H1 (cell line): ENCODE data around the gene AGRN. TPM values are rescaled to one million over a fixed set of nuclear protein-coding genes. Genes with fewer than 3 reads are reported as not detected.
"Not testable (repeated sequence)": the region's sequence is repeated elsewhere in the genome, so short reads cannot be mapped to it uniquely, and the experiment has no call there.

Experiments used
- CTCF ChIA-PET: fragments of 300-600 bp; sonication (Branson Sonifier 250); formaldehyde crosslinking; loops from one replicate; lab custom pipeline; 2021; ENCODE audit not compliant: partially characterized antibody; lab: Charles Lee
- POLR2A ChIA-PET: fragments of 300-600 bp; sonication (Branson Sonifier 250); formaldehyde crosslinking; loops from one replicate; lab custom pipeline; 2021; ENCODE audit warnings: inconsistent platforms; ENCODE audit not compliant: partially characterized antibody; lab: Charles Lee
- DNase-seq, 2 experiments: peaks; one replicate each; pipeline versions ENCODE4 v3.0.0 to v3.0.0-alpha.2; 2010 to 2022; ENCODE audit warnings: low spot score in 2 of 2, low read depth in 1 of 2, mixed read lengths in 1 of 2
- FAIRE-seq: peaks from 2 replicates; lab custom pipeline; 2011; peaks lifted over from hg19 to GRCh38; lab: Jason Lieb, UNC
- H2AFZ ChIP-seq: 2 replicates; pipeline ENCODE4 v1.8.1; 2012; ENCODE audit warnings: low read length, inconsistent platforms
- H2AK5ac ChIP-seq: 2 replicates; pipeline ENCODE4 v1.6.1; 2013; ENCODE audit warnings: low read depth, low read length
- H2BK120ac ChIP-seq: replicated peaks from 2 replicates; pipeline ENCODE3; 2013; ENCODE audit warnings: low read depth, low read length, inconsistent platforms
- H2BK12ac ChIP-seq: 2 replicates; pipeline ENCODE4 v1.6.1; 2013; ENCODE audit warnings: low read depth, low read length
- H2BK15ac ChIP-seq: 2 replicates; pipeline ENCODE4 v1.6.1; 2013; ENCODE audit warnings: low read length
- H2BK20ac ChIP-seq: 2 replicates; pipeline ENCODE4 v1.6.1; 2013; ENCODE audit warnings: low read length
- H2BK5ac ChIP-seq: 2 replicates; pipeline ENCODE4 v1.6.1; 2013; ENCODE audit warnings: low read depth, low read length
- H3K14ac ChIP-seq: 2 replicates; pipeline ENCODE4 v1.6.1; 2013; ENCODE audit warnings: inconsistent platforms; ENCODE audit not compliant: insufficient read length
- H3K18ac ChIP-seq: 2 replicates; pipeline ENCODE4 v1.6.1; 2013; ENCODE audit warnings: low read length; ENCODE audit errors: extremely low read depth
- H3K23ac ChIP-seq: 2 replicates; pipeline ENCODE4 v1.6.1; 2013; ENCODE audit warnings: inconsistent platforms; ENCODE audit not compliant: insufficient read length
- H3K23me2 ChIP-seq: 2 replicates; pipeline ENCODE4 v1.6.1; 2013; ENCODE audit warnings: low read depth, low read length
- H3K27ac ChIP-seq: 2 replicates; pipeline ENCODE4 v1.6.1; 2011; ENCODE audit warnings: low read depth, low read length, inconsistent platforms
- H3K27me3 ChIP-seq, 4 experiments: replicated peaks in 1 of 4; 1 replicate in 1 of 4; 2 replicates in 3 of 4; pipeline versions ENCODE4 v1.6.1 to v1.8.1; 2011 to 2013; ENCODE audit warnings: low read length in 3 of 4, mild to moderate bottlenecking in 3 of 4, inconsistent platforms in 2 of 4, mixed read lengths in 2 of 4, moderate library complexity in 1 of 4; ENCODE audit not compliant: control insufficient read depth in 3 of 4, insufficient read depth in 3 of 4; ENCODE audit errors: extremely low read depth in 1 of 4
- H3K36me3 ChIP-seq, 4 experiments: 2 replicates each; pipeline versions ENCODE4 v1.6.1 to v1.8.1; 2011 to 2013; ENCODE audit warnings: mild to moderate bottlenecking in 4 of 4, low read length in 3 of 4, moderate library complexity in 2 of 4, control low read depth in 1 of 4, inconsistent platforms in 1 of 4; ENCODE audit not compliant: insufficient read depth in 4 of 4, control insufficient read depth in 2 of 4
- H3K4ac ChIP-seq: replicated peaks from 2 replicates; pipeline ENCODE3; 2013; ENCODE audit warnings: low read length, low read depth, mixed read lengths, inconsistent platforms; ENCODE audit not compliant: insufficient read length
- H3K4me1 ChIP-seq, 4 experiments: replicated peaks in 1 of 4; 1 replicate in 1 of 4; 2 replicates in 3 of 4; pipeline versions ENCODE4 v1.6.1 to v1.8.1; 2011 to 2013; ENCODE audit warnings: low read length in 3 of 4, inconsistent platforms in 2 of 4, mixed read lengths in 1 of 4; ENCODE audit not compliant: insufficient read depth in 4 of 4, control insufficient read depth in 3 of 4
- H3K4me2 ChIP-seq, 2 experiments: 2 replicates each; pipeline versions ENCODE4 v1.6.1 to v1.8.1; 2011 to 2013; ENCODE audit warnings: low read depth in 2 of 2, low read length in 2 of 2, control low read depth in 1 of 2, inconsistent platforms in 1 of 2, mild to moderate bottlenecking in 1 of 2; ENCODE audit not compliant: insufficient read depth in 1 of 2
- H3K4me3 ChIP-seq, 4 experiments: fragments of 200-600, 300-600 bp in 1 of 4; sonication (generic), shearing (Covaris generic), sonication (Bioruptor Twin) in 1 of 4; 2 replicates each; pipeline versions ENCODE4 v1.5.1 to v1.8.1; 2011 to 2016; ENCODE audit warnings: low read length in 4 of 4, low read depth in 3 of 4, control low read depth in 2 of 4, inconsistent platforms in 2 of 4, mild to moderate bottlenecking in 2 of 4, mixed read lengths in 1 of 4, moderate library complexity in 1 of 4; ENCODE audit not compliant: insufficient read depth in 2 of 4; ENCODE audit errors: extremely low read depth in 1 of 4
- H3K56ac ChIP-seq: replicated peaks from 2 replicates; pipeline ENCODE3; 2013; ENCODE audit warnings: low read depth, mild to moderate bottlenecking, mixed read lengths, low read length, inconsistent platforms; ENCODE audit not compliant: insufficient read length
- H3K79me1 ChIP-seq: 2 replicates; pipeline ENCODE4 v1.6.1; 2013; ENCODE audit warnings: low read depth, low read length, control low read depth
- H3K79me2 ChIP-seq, 2 experiments: 2 replicates each; pipeline versions ENCODE4 v1.6.1 to v1.8.1; 2012 to 2013; ENCODE audit warnings: low read length in 2 of 2, mild to moderate bottlenecking in 2 of 2, inconsistent platforms in 1 of 2; ENCODE audit not compliant: insufficient read depth in 2 of 2, control insufficient read depth in 1 of 2
- H3K9ac ChIP-seq, 4 experiments: replicated peaks in 1 of 4; 1 replicate in 1 of 4; 2 replicates in 3 of 4; pipeline versions ENCODE4 v1.6.1 to v1.8.1; 2011 to 2013; ENCODE audit warnings: low read depth in 3 of 4, low read length in 3 of 4, control low read depth in 2 of 4, mild to moderate bottlenecking in 2 of 4, moderate library complexity in 2 of 4, inconsistent platforms in 1 of 4; ENCODE audit errors: extremely low read depth in 1 of 4
- H3K9me3 ChIP-seq, 2 experiments: 2 replicates each; pipeline versions ENCODE4 v1.6.1 to v1.8.1; 2012 to 2013; ENCODE audit warnings: mild to moderate bottlenecking in 2 of 2, moderate library complexity in 2 of 2, control low read depth in 1 of 2, inconsistent platforms in 1 of 2, low read depth in 1 of 2, low read length in 1 of 2, mixed read lengths in 1 of 2; ENCODE audit not compliant: insufficient read depth in 2 of 2
- H4K20me1 ChIP-seq, 2 experiments: replicated peaks in 1 of 2; 2 replicates each; pipeline versions ENCODE3 to v1.8.1; 2011 to 2013; ENCODE audit warnings: inconsistent platforms in 2 of 2, low read length in 2 of 2, mild to moderate bottlenecking in 1 of 2; ENCODE audit not compliant: insufficient read depth in 2 of 2, control insufficient read depth in 1 of 2
- H4K5ac ChIP-seq: 2 replicates; pipeline ENCODE4 v1.6.1; 2013; ENCODE audit warnings: low read length, low read depth, mixed read lengths, inconsistent platforms; ENCODE audit not compliant: insufficient read length
- H4K8ac ChIP-seq: 2 replicates; pipeline ENCODE4 v1.8.0; 2013; ENCODE audit warnings: mild to moderate bottlenecking, moderate library complexity, low read length, inconsistent platforms; ENCODE audit not compliant: insufficient read depth; ENCODE audit errors: extremely low read depth
- H4K91ac ChIP-seq: replicated peaks from 2 replicates; pipeline ENCODE3; 2013; ENCODE audit warnings: low read length, mixed read lengths, inconsistent platforms; ENCODE audit not compliant: insufficient read length
- WGBS, 2 experiments: shearing (Covaris generic) in 1 of 2; methylation state at CpG; one replicate each; pipeline versions ENCODE4 v1.1.6 to v1.1.7; 2013 to 2015; ENCODE audit warnings: low lambda C conversion rate in 2 of 2, mixed read lengths in 2 of 2, inconsistent platforms in 1 of 2, low coverage in 1 of 2, missing lambda C conversion rate in 1 of 2; ENCODE audit not compliant: insufficient replicate concordance in 2 of 2, insufficient coverage in 1 of 2, insufficient read length in 1 of 2; ENCODE audit errors: extremely low coverage in 1 of 2, missing lambda C conversion rate in 1 of 2; 5-methylcytosine and 5-hydroxymethylcytosine counted together
- polyA plus RNA-seq, 7 experiments: library from polyadenylated mRNA; depleted of rRNA in 3 of 7; stranded (reverse) in 5 of 7; unstranded in 2 of 7; fragments of >200 nt in 5 of 7; fragments of 200-250 nt in 2 of 7; gene quantifications; 1 replicate in 5 of 7; 2 replicates in 1 of 7; 4 replicates in 1 of 7; pipeline versions ENCODE4 v1.2.1 to v1.2.3, GENCODE V29; 2011 to 2013; ENCODE audit warnings: missing spikeins in 2 of 7, mixed read lengths in 2 of 7
- total RNA-seq: library from RNA; stranded (reverse); fragmentation: NEBNext Ultra II Directional; extraction: Animal tissue kit (Norgen Biotek cat#: 25700); gene quantifications from 2 replicates; pipeline ENCODE4 v1.2.1, GENCODE V29; 2021

Gene AGRN
- total and polyA plus RNA-seq, 2 of the 8 experiments (the other 6 are each of a cell fraction or from before 2014, with no cell fraction given): 52.3 to 155 TPM

DNA sequence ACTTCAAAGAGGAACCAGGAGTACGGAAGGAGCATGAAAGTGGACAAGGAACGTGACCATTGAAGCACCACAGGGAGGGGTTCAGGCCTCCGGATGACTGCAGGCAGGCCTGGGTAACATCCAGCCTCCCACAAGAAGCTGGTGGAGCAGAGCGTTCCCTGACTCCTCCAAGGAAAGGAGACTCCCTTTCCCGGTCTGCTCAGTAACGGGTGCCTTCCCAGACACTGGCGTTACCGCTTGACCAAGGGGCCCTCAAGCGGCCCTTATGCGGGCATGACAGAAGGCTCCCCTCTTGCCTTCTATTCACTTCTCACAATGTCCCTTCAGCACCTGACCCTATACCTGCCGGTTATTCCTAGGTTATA is 46.0 kb downstream of the AGRN start:
- H3K23me2 ChIP-seq, H3K4ac ChIP-seq, H2BK15ac ChIP-seq, H3K4me3 ChIP-seq, H3K9me3 ChIP-seq, H3K18ac ChIP-seq, H2BK20ac ChIP-seq, H3K23ac ChIP-seq, H2BK12ac ChIP-seq, H3K27ac ChIP-seq, H3K14ac ChIP-seq, H3K36me3 ChIP-seq, FAIRE-seq, H3K79me1 ChIP-seq, H2BK120ac ChIP-seq, H3K4me2 ChIP-seq, H4K91ac ChIP-seq, H3K9ac ChIP-seq, H4K8ac ChIP-seq, H2BK5ac ChIP-seq, H3K56ac ChIP-seq, H2AK5ac ChIP-seq, H4K5ac ChIP-seq, DNase-seq, H2AFZ ChIP-seq, H3K79me2 ChIP-seq: not testable (repeated sequence)
- ChIA-PET CTCF (interaction anchor here (1.2 to 5.8 kb wide), 5 partner anchors 14 to 90 kb away, joined by 3 to 80 read pairs (median 4); partner anchors contain the start of gene PERM1), POLR2A (interaction anchor here (0.7 to 2.2 kb wide), 5 partner anchors 9 to 34 kb away, joined by 3 to 6 read pairs (median 4); no protein-coding TSS in a partner anchor)
- H3K4me1 ChIP-seq: peaks cover 0 to 15% (median 7%) of the 10 kb centered on the region in 4 experiments; a peak in 5 of 7 replicates
- peaks cover 0 to 16% of the 10 kb centered on the region in 2 experiments for H4K20me1 ChIP-seq
- peaks cover 4 to 32% (median 25%) of the 10 kb centered on the region in 4 experiments for H3K27me3 ChIP-seq
- 87% methylated on average over 11 of the region's 11 CpGs; no CpG with 5 or more reads in 1 of the 2 experiments for WGBS, 2 experiments
